Lung microvascular endothelial cell (primary cell): ENCODE results near the gene LPIN3. TPM values are rescaled to one million over a fixed set of nuclear protein-coding genes. Genes with fewer than 3 reads are reported as not detected.
"Not testable (repeated sequence)": the region's sequence is repeated elsewhere in the genome, so short reads cannot be mapped to it uniquely, and the experiment has no call there.

Experiments
- DNase-seq, 2 donors: peaks; one replicate each; pipeline versions ENCODE4 v3.0.0 to v3.0.0-alpha.2; 2010; ENCODE audit warnings: low read depth in 2 of 2
- total RNA-seq: library from RNA; depleted of rRNA; stranded (reverse); fragments of >200 nt; gene quantifications from 2 replicates; pipeline ENCODE4 v1.2.1, GENCODE V29; 2014

LPIN3 gene, protein sequence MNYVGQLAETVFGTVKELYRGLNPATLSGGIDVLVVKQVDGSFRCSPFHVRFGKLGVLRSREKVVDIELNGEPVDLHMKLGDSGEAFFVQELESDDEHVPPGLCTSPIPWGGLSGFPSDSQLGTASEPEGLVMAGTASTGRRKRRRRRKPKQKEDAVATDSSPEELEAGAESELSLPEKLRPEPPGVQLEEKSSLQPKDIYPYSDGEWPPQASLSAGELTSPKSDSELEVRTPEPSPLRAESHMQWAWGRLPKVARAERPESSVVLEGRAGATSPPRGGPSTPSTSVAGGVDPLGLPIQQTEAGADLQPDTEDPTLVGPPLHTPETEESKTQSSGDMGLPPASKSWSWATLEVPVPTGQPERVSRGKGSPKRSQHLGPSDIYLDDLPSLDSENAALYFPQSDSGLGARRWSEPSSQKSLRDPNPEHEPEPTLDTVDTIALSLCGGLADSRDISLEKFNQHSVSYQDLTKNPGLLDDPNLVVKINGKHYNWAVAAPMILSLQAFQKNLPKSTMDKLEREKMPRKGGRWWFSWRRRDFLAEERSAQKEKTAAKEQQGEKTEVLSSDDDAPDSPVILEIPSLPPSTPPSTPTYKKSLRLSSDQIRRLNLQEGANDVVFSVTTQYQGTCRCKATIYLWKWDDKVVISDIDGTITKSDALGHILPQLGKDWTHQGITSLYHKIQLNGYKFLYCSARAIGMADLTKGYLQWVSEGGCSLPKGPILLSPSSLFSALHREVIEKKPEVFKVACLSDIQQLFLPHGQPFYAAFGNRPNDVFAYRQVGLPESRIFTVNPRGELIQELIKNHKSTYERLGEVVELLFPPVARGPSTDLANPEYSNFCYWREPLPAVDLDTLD
- total RNA-seq, result under 0.01 and 0.65 TPM in 2 replicates

DNA sequence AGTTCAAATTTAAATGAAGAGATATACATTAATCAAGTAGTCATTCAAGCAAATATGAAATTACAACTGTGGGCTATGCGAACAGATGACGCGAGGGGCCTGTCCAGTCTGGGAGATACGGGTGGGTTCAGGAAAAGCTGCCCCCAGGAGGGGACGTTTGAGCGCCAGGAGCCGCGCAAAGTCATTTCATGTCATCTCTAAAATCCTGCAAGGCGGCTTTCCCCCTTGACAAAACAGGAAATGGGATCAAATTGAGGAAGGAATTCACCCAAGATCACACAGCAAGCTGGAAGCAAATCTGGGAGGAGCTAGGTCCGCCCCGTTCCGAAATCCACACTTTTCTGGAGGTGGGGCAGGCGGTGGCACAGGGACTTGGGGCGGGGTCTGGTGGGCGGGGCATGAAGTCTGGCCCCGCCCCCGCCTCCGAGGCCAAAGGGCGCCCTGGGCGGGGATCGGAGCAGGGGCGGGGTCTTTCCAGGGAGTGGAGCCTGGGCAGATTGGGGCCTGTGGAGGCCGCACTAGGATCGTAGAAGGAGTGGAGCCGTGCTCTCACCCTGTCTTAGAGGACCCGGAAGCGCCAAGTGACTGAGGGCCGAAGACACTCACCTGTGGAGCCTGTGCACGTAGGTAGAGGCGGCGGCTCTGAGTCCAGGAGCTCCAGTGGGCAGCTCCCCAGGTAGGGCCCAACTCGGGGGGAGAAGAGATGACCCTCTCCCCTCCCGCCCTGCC is at the start of gene LPIN3:
TSS of gene LPIN3 (plus strand) at position 495 of the 729 bp plus-strand sequence. CDS start 4,983 bp downstream, outside the sequence.
- peak; percentile 62 to 65 for DNase-seq

DNA sequence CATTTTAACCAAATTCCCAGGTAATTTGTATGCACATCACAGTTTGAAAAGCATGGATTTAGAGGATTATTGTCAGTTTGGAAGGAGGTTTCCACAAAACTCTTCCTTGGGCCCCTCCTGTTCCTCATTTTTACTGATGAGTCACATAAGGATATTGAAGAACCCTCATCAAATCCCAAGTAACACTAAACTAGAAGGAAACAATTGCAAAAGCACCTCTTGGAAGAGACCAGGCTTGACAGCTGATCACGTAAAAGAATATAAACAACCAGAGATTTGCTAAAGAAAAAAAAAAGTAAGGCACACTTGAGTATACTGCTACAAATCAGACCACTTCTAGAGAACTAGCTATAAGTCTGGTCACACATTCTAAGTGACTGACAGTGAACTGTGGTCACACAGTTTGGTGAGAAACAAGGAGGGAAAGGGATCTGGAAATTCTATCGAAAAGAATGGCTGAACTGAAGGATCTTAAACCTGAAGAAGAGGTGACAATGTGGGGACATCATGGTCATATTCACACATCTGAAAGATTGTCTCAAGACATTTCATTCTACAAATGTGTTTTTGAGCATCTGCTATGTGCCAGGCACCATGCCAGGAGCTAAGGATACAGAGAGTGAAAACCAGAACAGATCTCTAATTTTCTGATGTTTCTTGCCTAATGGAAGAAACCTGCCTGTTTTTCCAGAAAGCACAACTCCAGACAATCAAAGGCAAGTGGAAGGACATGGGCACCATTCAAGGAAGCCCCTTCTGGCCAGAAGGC is 47.2 kb upstream of the LPIN3 start:
- no peak for DNase-seq

DNA sequence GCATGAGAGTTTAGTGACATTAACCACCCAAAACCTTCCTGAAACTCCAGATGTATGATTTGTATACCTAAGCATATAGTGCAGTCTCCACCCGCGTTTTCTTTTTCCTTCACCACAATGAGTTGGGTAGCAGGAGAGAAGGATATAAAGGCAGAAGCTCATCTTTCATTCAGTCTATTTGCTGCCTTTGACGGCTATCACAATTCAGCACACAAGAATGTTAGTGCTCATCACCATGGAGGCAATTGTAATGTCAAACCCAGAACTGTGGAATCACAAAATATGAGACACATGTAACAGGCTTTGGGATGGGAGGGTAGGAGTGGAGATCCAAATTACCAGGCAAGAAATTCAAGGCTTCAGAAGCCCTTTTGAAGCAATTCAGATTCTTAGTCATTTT is 40.7 kb upstream of the LPIN3 start:
- no peak for DNase-seq

DNA sequence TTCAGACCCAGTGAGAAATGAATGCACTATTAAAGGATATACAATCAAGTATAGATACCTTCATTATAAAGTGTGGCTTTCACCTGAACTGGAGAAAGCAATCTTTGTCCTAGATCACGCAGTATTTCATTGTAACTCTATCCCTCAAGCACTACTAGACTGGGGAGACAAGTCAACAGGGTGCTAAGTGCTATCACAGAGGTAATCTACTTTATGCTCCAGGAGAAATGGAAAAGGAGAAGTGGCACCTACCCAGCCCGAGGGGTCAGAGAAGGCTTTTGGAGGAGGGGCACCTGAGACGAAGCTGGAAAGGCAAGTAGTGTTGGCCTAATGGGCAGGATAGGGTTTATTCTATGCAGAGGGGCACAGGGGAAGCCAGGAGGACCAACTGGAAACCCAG is 40.2 kb upstream of the LPIN3 start:
- DNase-seq, result no peak

DNA sequence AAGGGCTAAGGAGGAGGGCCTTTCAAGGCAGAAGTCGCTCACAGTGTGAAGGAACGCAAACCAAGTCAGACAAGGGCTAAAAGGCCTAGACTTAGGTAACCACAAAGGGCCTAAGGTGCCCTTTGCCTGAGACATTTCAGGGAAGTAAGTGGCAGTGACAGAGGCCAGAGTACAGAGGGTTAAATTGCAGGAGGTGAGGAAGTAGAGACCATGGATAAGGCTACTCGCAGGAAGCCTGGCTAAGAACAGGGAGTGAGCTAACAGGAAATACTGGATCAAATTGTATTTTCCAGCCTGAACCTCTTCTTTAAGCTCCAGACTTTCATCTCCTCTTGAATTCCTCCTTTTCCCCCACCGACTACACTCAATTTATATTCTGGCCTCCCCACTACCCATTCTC is 39.7 kb upstream of the LPIN3 start:
- peak in 1 of 2 donors; percentile 50 for DNase-seq

DNA sequence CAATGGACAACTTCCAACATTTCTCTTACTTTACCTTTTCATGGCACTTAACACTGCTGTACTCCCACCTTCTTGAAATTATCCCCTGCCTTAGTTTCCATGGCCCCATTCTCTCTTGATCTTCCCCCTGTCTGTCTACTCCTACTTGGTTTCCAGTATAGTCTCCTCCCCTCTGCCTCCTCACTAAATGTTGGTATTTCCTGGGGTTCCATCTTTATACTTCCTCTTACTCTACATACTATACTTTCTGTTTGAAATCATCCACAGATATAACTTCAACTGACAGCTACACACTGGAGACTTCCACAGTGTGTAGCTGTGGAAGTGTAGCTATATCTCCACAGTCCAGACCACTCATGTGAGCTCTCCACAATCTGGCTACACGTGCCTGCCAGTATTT is 36.6 kb upstream of the LPIN3 start:
- no peak for DNase-seq

DNA sequence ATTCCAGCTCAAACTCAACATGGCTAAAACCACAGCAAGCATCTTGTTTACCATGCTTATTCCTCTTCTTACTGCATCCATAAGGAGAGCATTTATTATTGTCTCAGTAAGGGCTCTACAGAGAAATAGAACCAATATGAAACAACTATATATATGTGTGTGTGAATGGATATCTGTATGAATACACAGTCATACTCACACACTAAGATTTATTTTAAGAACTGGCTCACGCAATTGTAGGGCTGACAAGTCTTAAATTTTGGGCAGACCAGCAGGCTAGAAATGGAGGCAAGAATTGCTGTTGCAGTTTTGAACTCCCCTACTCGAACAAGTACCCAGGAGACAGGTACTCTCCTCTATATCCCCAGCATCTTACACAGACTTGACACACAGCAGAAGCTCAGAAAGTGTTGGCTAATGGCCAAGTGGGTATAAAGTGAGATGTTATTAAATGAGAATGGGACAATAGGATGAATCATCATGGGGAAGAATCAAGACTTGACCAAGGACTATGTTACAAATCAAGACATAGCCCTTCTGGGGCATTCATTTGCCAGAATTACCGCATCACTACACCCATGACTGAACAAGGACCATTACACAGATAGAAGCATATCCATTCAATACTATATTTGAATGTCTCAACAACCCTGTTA is 36.1 kb upstream of the LPIN3 start:
- peak in 1 of 2 donors; percentile 50 for DNase-seq

DNA sequence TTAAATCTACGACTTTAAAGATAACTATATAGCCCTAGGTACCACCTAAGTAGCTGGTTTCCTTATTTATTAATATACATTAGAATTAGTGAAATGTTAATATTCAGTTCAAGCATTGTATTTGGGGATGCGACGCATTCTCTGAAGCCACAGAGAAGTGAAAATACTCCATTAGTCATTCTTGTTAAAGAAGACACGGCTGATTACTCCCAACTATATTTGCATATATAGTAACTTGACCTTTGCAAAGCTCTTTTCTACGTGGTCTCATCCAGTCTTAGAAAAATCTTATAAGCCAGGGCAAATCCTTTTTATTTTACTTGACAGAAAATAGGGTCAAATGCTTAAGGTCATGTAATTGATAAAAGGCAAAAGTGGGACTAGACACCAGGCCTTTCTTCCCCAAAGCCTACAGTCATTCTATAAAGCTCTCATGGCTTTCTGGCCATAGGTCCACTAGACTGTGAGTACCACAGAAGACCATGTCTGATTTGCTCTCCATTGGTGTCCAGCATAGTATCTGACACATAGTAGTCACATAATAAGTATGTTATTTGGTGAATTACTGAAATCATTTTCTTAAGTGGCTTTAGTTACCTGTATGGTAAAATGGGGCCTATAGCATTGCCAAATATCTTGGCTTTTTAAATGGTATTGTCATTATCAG is 34.4 kb upstream of the LPIN3 start:
- no peak for DNase-seq

DNA sequence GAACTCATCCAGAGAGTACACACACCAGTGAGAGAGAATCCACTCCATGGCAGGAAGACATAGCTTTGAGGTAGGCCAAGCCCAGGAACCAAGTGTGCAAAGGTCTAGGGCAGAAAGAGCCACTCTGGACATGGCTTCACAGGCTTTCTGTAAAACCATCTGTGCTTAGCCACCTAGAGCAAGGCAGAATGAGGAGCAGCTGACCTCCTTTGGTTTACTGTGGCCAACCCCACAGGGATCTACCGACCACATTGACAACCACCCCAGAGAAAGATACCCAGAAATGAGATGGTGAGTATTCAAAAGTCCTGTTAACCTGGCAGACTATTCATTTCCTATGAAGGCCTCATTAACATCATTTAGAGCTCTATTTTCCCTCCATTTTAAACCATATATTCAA is 33.6 kb upstream of the LPIN3 start:
- DNase-seq, result no peak

DNA sequence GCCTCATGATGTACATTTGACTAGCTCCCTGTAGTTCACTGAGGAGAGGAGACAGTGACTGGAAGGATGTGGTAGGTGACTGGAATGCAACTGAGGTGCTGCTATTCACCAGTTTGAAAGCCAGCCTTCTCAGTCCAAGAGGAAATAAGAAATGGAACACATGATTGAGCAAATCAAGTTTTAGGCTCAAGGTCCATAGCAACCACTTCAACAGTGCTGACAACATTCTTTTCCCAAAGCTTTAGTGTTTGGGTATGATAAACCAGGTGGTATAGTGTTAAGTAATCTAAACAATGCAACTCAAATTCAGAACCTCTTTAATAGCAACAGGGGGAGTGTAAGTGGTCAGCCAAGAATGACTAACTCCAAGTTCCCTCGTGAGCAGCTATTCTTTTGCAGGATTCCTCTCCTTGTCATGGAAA is 32.3 kb upstream of the LPIN3 start:
- peak; percentile 52 to 80 for DNase-seq

DNA sequence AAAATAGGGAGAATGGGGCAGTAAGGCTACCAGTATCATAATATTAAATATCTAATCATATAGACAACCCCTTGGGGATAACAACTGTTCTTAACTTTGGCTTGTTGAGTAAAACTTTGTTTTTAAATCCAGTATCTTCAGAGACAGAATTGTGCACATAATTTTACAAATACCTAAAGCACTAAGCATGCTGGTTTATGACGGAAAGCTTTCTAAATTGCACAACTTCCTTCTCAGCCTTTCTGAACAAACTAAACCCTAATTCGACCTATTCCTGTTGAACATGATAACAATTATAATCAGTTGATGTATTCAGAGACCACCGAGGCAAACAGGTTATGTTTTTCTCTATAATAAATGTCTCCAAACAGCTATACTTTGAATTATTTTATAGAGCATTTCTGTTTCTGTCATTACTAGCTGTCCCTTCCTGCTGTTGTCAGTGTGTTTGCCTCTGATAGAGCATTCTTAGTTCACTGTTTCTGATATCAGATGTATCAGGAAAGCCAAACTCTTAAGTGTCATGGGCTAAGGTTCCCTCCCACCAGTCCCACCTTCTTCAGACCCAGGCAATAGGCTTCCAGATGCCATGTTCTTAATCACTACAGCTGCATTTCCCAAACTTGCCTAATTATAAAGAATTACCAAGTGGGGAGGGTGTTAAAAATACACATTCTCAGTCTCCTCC is 31.8 kb upstream of the LPIN3 start:
- peak; percentile 14 to 69 for DNase-seq

DNA sequence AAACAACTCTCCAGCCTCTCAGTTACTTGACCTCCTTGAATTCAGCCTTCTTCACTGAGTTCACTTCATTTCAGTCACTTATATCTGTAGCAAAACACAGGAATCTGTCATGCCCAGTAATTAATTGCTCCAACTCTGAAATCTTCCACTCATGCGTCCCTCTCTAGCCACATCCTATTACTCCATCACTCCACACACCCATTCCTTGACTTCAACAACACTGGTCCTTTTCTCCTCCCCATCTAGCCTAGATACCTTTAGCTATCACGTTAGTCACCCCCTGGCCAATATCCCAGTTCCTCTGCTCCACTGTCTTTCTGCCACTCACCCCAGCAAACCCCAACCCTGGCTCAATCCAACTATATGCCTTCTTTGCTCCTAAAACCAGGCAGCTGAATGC is 30.8 kb upstream of the LPIN3 start:
- DNase-seq, result peak in 1 of 2 donors; percentile 32

DNA sequence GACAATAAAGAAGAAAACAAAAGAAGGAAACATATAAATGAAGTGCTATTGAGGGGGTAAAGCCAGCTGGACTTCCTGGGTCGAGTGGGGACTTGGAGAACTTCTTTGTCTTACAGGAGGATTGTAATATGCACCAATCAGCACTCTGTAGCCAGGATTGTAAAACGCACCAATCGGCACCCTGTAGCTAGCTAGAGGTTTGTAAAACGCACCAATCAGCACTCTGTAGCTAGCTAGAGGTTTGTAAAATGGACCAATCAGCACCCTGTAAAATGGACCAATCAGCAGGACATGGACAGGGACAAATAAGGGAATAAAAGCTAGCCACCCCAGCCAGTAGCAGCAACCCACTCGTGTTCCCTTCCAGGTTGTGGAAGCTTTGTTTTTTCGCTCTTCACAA is 28.6 kb upstream of the LPIN3 start:
- not testable (repeated sequence) for DNase-seq

DNA sequence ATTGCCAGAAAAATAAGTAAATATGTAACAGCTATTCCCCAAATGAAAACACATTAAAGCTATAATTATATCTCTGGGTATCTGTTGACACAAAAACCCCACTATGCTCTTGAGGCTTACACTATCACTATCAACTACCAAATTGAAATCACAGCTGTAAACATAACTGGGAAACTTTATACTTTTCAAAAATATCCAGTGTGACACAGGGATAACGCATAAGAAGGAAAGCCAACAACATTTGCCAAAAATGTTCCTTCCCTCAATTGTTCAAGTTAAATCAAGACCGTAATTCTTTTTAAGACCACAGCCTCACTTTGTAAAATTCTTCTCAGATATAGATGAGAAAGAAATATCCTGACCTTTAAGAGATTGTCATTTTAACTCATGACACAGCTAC is 26.2 kb upstream of the LPIN3 start:
- DNase-seq, result no peak

DNA sequence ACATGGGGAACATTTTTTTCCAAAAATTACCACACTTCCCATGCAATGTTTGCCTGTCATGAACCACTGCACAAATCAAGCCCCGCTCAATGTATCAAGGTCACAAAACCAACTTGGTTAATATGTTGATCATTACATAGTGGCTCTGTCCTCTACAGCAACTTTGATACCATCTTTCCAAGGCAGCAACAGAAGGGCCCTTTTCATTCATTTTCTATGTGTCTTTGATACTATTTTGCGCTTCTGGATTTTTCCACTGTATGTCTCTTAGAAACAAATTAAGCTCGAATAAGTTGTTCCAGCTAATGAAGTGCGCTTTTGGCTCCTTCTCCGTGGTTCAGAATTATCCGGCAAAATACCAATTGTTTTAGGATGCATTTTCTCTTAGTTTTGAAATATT is 24.6 kb upstream of the LPIN3 start:
- DNase-seq, result no peak

DNA sequence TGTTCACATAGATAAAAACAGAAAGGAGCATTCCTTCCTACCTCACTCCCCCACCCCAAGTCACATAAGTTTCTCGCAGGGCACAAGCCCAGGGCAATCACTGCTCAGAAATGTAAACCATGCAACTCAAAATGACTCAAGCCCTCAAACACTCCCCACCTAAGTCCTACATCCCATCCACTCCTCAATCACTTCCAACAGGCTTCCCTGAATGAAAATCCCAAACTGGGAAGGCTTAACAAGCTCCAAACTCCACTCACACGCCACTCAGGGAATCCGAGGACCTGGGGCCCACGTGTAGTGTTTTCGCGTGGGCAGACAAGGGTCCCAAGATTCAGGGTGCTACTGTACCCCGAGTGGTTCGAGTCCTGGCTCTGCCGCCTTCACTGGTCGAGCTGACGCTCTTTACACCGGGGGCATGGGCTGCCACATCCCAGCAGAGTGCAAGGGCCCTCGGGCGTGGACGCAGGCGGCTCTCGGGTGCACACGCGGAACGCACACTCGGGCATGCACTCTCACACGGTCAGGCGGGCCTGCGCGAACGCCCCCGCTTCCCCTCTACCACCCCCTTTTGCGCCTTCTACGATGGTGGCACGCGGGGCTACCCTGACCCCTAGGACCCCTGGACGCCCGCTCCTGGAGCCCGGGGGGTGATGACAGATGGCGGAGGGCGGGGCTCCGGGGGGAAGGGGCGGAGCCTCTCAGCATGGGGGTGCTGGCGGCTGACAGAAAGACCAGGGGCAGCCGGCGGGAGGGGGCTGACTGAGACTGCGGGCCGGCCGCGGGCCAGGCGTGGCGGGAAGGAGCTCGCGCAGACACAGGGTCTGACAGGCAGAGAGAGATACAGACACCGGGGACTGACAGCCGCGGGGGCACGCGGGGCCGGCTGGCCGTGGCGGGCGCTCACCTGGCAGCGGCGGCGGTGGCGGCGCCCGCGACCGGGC is 23.7 kb upstream of the LPIN3 start:
- DNase-seq, result peak; percentile 61 to 70

DNA sequence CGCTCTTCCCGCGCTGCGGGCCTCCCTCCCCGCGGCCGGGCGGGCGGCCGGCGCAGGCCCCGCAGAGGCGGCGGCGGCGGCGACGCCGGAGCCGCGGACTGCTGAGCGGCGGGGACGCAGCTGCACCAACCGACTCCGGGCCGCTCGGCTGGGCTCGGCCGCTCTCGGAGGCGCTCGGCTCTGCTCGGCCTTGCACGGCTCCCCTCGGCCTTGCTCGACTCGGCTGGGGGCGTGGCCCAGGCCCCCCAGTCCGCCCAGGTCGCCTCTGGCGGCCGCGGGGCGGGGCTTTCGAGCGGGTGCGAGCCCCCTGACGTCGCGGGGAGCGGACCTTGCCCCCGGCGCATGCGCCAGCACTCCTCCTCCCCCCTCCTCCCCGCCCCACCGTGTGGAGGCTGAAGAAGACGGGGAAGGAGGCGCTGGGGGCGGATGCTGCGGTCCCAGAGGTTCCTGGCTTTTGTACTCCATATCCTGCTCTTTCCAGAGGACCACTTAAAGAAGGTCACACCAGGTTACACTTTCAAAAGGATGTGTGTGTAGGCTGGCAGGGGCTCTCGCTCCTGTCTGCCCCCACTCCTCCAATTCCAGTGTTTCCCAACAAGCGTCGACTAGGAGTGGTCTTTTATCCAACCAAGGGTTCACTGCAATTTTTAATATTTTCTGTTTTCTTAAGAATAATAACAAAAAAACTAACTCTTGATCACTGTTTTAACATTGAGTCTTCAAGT is 22.9 kb upstream of the LPIN3 start, which contains the start of gene ZHX3:
TSS of gene ZHX3 (minus strand) at position 186 of the 725 bp plus-strand sequence. CDS start 112,815 bp downstream, outside the sequence.
- DNase-seq, result peak; percentile 97
